Hair follicle dermal papilla cell (primary cell): Measurements from ENCODE around the gene SYTL1. TPM values are rescaled to one million over a fixed set of nuclear protein-coding genes. Genes with fewer than 3 reads are reported as not detected.

Experiments used
- small RNA-seq: library from RNA; depleted of rRNA; stranded (forward); fragments of <200 nt; gene quantifications from one replicate; pipeline ENCODE3, GENCODE V24; 2012
- total RNA-seq: library from RNA; depleted of rRNA; stranded (reverse); fragments of >200 nt; gene quantifications from 2 replicates; pipeline ENCODE4 v1.2.3, GENCODE V29; 2012

Gene SYTL1
- 0.24 and 0.81 TPM in 2 replicates for total RNA-seq

DNA sequence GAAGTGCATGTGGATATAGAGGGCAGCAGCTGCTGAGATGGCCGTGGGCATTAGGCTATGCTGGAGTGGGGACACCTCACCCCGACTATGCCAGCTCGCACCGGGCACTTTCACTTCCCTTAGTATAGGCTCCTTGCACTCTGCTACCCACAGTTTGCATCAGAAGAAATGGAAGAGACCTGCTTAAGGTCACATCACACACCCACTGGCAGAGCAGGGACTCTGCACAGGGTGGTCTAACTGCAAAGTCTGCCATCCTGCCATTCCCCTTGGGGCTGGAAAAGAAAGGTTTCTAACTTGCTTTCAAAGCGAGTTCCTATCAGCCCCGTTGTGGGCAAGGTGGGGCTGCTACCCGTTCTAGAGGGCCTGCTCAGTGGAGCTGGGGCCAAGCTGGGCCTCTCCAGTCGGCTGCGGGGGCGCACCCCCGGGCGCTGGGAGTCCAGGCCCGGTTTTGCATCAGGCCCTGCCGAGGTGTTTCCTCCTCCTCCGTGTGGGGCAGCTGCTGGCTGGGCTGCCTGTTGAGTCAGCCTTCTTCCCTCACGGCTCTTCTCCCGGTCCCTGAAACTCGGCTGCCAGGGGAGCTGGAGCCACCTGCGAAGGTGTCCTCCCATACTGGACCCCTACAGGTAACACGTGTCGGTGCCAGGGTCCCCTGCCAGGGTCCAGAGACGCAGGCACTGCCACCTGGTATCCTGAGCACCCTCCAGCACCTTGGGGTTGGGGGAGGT lies at the start of gene SYTL1:
SYTL1 (plus strand) TSS at position 498 of the 728 bp plus-strand sequence. CDS start 3,313 bp downstream, outside the sequence.

GRCh38 chr1:27321813-27322568 lies 19.8 kb upstream of the SYTL1 start, which contains the start of gene TMEM222:
TMEM222 (plus strand) TSS chr1:27322163; CDS start chr1:27322198, 35 bp downstream.

DNA sequence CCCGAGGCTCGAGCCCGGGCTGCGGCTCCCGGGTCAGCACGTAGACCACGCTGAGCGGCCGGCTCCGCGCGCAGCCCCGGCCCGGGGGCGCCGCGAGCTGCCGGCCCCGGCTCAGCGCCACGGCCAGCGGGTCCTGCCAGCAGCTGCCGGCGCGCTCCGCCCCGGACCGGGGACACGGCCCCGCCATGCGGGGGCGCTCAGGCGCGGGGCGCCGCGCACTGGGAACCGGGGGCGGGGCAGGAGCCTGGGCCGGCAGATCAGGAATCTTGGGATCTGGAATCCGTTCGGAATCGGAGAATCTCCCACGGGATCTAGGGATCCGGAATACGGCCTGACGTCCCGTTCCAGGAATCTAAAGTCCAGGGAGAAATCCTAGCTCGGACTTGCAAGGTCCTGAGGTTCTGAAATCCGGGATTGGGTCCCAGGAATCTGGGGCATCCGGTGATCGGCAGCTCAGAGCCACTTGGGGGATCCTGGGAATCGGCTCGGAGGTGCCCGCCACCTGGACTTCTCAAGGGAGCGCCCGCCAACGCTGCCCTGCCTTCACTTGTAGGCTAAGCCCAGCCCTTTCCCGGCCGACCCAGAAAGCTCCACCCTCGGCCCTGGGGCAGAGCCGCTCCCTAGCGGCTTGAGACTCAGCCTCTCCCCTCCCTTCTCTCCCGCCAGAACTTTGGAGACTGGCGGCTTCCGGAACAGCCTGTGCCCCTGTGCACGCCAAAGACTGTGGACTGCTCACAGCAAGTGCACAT lies 24.8 kb downstream of the SYTL1 start, which contains the start of gene MAP3K6:
MAP3K6 (minus strand) TSS at position 551 of the 749 bp plus-strand sequence; CDS start at position 187, 364 bp downstream.

DNA sequence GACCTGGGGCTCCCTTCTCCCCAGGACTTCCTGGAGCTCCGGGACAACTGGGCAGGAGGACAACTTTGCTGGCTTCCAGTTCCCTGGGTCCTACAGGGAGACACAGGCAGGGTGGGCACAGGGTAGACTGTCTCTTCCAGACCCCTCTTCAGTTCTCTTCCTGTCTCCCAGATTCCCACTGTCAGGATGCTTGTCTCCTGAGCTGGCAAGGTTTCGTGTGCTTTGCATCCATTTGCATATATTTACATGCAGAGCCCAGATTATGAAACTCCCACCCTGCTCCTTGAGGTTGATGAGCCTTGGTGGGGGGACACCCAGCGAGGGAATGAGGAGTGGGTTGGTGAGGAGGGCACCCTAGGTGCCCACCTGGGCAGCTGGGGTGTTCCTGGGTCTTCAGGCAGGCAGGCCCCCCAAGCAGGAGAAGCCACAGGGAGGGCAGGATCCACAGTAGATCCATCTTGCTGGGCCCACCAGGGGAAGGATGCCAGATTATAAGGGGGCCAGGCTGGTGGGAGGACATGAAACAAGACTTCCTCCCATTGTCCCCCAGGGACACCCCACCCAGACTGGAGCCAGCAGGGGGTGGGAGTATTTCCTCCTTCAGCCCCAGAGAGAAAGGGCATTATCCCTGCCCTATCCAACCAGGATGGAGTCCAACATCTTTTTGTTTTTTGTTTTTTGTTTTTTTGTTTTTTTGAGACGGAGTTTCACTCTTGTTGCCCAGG lies 32.7 kb downstream of the SYTL1 start, which contains the start of gene FCN3:
FCN3 (minus strand) TSS at position 463 of the 725 bp plus-strand sequence; CDS start at position 457, 6 bp downstream.

GRCh38 chr1:27383039-27383605 lies 41.3 kb downstream of the SYTL1 start, which contains the start of gene CD164L2:
CD164L2 (minus strand) TSS chr1:27383333; CDS start chr1:27383239, 94 bp downstream.

GRCh38 chr1:27392096-27392777 lies 50.4 kb downstream of the SYTL1 start, which contains the start of gene GPR3:
GPR3 (plus strand) TSS chr1:27392622; CDS start chr1:27393799, 1,177 bp downstream.

Small RNA genes within 50 kb of the gene (small RNA-seq; reads per million reads assigned to genes)
- not detected for gene RNU6-48P

Other genes with a start within 250 kb of the SYTL1 start
- 4.2 and 4.7 TPM in 2 replicates for gene SLC9A1, start 186.9 kb upstream of the SYTL1 start, total RNA-seq
- 34.9 and 37.5 TPM in 2 replicates for gene WDTC1, start 107.4 kb upstream of the SYTL1 start, total RNA-seq
- gene TMEM222, start 19.9 kb upstream of the SYTL1 start, total RNA-seq = 36.5 and 37.0 TPM in 2 replicates
- gene MAP3K6, start 24.9 kb downstream of the SYTL1 start, total RNA-seq = 48.1 and 60.8 TPM in 2 replicates
- not detected in 2 replicates for gene FCN3, start 32.8 kb downstream of the SYTL1 start, total RNA-seq
- not detected in 2 replicates for gene CD164L2, start 41.3 kb downstream of the SYTL1 start, total RNA-seq
- gene GPR3, start 50.6 kb downstream of the SYTL1 start, total RNA-seq = 0.36 and 0.65 TPM in 2 replicates
- 26.1 and 28.7 TPM in 2 replicates for gene WASF2, start 148.1 kb downstream of the SYTL1 start, total RNA-seq